MM.1S (cell line): ENCODE measurements around the gene APAF1.

Source experiments
- DNase-seq: peaks from one replicate; pipeline ENCODE4 v3.0.0-alpha.2; 2015
- H2AFZ ChIP-seq: fragments of 300-600 bp; sonication (generic); 2 replicates; pipeline ENCODE4 v1.6.0; 2016; ENCODE audit warnings: antibody characterized with exemption, low read length
- H3F3A ChIP-seq: fragments of 300-600 bp; sonication (generic); 2 replicates; pipeline ENCODE4 v1.6.1; 2016; ENCODE audit warnings: mild to moderate bottlenecking, antibody characterized with exemption, low read length, moderate library complexity, mixed read lengths; ENCODE audit not compliant: insufficient read depth
- H3K27ac ChIP-seq: fragments of 300-600 bp; sonication (generic); 2 replicates; pipeline ENCODE4 v1.5.1; 2016; ENCODE audit warnings: mild to moderate bottlenecking, low read length
- H3K27me3 ChIP-seq: fragments of 300-600 bp; sonication (generic); replicated peaks from 2 replicates; pipeline ENCODE4 v1.6.0; 2016; ENCODE audit warnings: low read length; ENCODE audit not compliant: insufficient read depth
- H3K36me3 ChIP-seq: fragments of 300-600 bp; sonication (generic); replicated peaks from 2 replicates; pipeline ENCODE4 v1.6.1; 2016; ENCODE audit warnings: mild to moderate bottlenecking, low read length, mixed read lengths; ENCODE audit not compliant: insufficient read depth
- H3K4me1 ChIP-seq: fragments of 300-600 bp; sonication (generic); 2 replicates; pipeline ENCODE4 v1.6.1; 2016; ENCODE audit warnings: low read length, mixed read lengths
- H3K4me2 ChIP-seq: fragments of 300-600 bp; sonication (generic); 2 replicates; pipeline ENCODE4 v1.6.0; 2016; ENCODE audit warnings: low read depth, low read length
- H3K4me3 ChIP-seq: fragments of 300-600 bp; sonication (generic); 2 replicates; pipeline ENCODE4 v1.5.1; 2016; ENCODE audit warnings: low read length, mixed read lengths
- H3K79me2 ChIP-seq: fragments of 300-600 bp; sonication (generic); 2 replicates; pipeline ENCODE4 v1.6.1; 2016; ENCODE audit warnings: mixed run types, low read length, mixed read lengths
- H3K9ac ChIP-seq: fragments of 300-600 bp; sonication (generic); 2 replicates; pipeline ENCODE4 v1.6.1; 2016; ENCODE audit warnings: low read length, mixed read lengths
- H3K9me2 ChIP-seq: fragments of 300-600 bp; sonication (generic); replicated peaks from 2 replicates; pipeline ENCODE4 v1.6.1; 2016; ENCODE audit warnings: mild to moderate bottlenecking, low read length, mixed read lengths; ENCODE audit not compliant: insufficient read depth
- H3K9me3 ChIP-seq: fragments of 300-600 bp; sonication (generic); replicated peaks from 2 replicates; pipeline ENCODE4 v1.6.1; 2016; ENCODE audit warnings: mild to moderate bottlenecking, low read length, mixed read lengths; ENCODE audit not compliant: insufficient read depth
- H4K20me1 ChIP-seq: fragments of 300-600 bp; sonication (generic); 2 replicates; pipeline ENCODE4 v1.6.1; 2016; ENCODE audit warnings: mild to moderate bottlenecking, low read length, moderate library complexity, mixed read lengths; ENCODE audit not compliant: insufficient read depth
- CTCF ChIP-seq: fragments of 300-600 bp; sonication (generic); IDR thresholded peaks from 2 replicates; pipeline ENCODE4 v1.5.1; 2016; ENCODE audit warnings: antibody characterized with exemption, low read length, mixed read lengths
- EZH2 ChIP-seq: fragments of 300-600 bp; sonication (generic); optimal IDR thresholded peaks from 2 replicates; pipeline ENCODE3; 2017; ENCODE audit warnings: low read depth, mild to moderate bottlenecking, antibody characterized with exemption, low read length, mixed read lengths
- EZH2phosphoT487 ChIP-seq: fragments of 300-600 bp; sonication (generic); IDR thresholded peaks from 2 replicates; pipeline ENCODE4 v1.6.1; 2018; ENCODE audit warnings: antibody characterized with exemption, low read length

The APAF1 gene

GRCh38 chr12:98741196-98741555, 96.1 kb downstream of the APAF1 start:
- no peak overlapping the region for H2AFZ ChIP-seq
- TF ChIP-seq CTCF (no peak), EZH2phosphoT487 (no peak), EZH2 (no peak)
- H3K4me2 ChIP-seq = no peak overlapping the region
- no peaks in the 10 kb centered on the region for H3K36me3 ChIP-seq
- no peaks in the 10 kb centered on the region for H3K9me3 ChIP-seq
- 0 out of 2 replicates have a peak, but pooled peaks cover 4% of the 10 kb centered on the region for H3K4me1 ChIP-seq
- H4K20me1 ChIP-seq = no peaks in the 10 kb centered on the region
- H3K27ac ChIP-seq = no peak overlapping the region
- no peaks in the 10 kb centered on the region for H3K9me2 ChIP-seq
- H3F3A ChIP-seq = no peaks in the 10 kb centered on the region
- H3K9ac ChIP-seq = no peak overlapping the region
- no peaks in the 10 kb centered on the region for H3K27me3 ChIP-seq
- DNase-seq = no peak
- H3K79me2 ChIP-seq = no peaks in the 10 kb centered on the region
- H3K4me3 ChIP-seq = no peak overlapping the region

- no peaks in the 10 kb centered on the region for H3K9me3 ChIP-seq
- no peaks in the 10 kb centered on the region for H3F3A ChIP-seq
- H3K27me3 ChIP-seq = no peaks in the 10 kb centered on the region
- H3K79me2 ChIP-seq = no peaks in the 10 kb centered on the region
- H3K9ac ChIP-seq = no peak overlapping the region
- no peak for TF ChIP-seq CTCF
- TF ChIP-seq EZH2 = no peak
- no peak for TF ChIP-seq EZH2phosphoT487
- H3K4me1 ChIP-seq = 0 out of 2 replicates have a peak, but pooled peaks cover 4% of the 10 kb centered on the region
- no peak overlapping the region for H3K4me2 ChIP-seq
- DNase-seq = no peak
- H3K27ac ChIP-seq = no peak overlapping the region
- no peaks in the 10 kb centered on the region for H3K9me2 ChIP-seq
- no peak overlapping the region for H3K4me3 ChIP-seq
- no peaks in the 10 kb centered on the region for H4K20me1 ChIP-seq
- no peaks in the 10 kb centered on the region for H3K36me3 ChIP-seq
- H2AFZ ChIP-seq = no peak overlapping the region
Measured at GRCh38 chr12:98741556-98742265, 96.6 kb downstream of the APAF1 start.

- Histone ChIP-seq H3K36me3 (no peaks in the 10 kb centered on the region), H3K9me2 (no peaks in the 10 kb centered on the region), H4K20me1 (no peaks in the 10 kb centered on the region), H3K4me2 (no peak overlapping the region), H2AFZ (no peak overlapping the region), H3K4me3 (no peak overlapping the region), H3K27me3 (no peaks in the 10 kb centered on the region), H3K9ac (no peak overlapping the region), H3K27ac (no peak overlapping the region), H3K4me1 (0 out of 2 replicates have a peak, but pooled peaks cover 4% of the 10 kb centered on the region), H3K79me2 (no peaks in the 10 kb centered on the region), H3K9me3 (no peaks in the 10 kb centered on the region), H3F3A (no peaks in the 10 kb centered on the region)
- DNase-seq = no peak
- TF ChIP-seq EZH2phosphoT487 (no peak), EZH2 (no peak), CTCF (peak; percentile 52)
Measured at GRCh38 chr12:98743362-98743953, 98.4 kb downstream of the APAF1 start.
